ENCODE data around the gene MARK3.
A peak's percentile ranks its signal among the peaks of the same experiment; 100 is the strongest.
"Not testable (repeated sequence)": the region's sequence is repeated elsewhere in the genome, so short reads cannot be mapped to it uniquely, and the experiment has no call there.

MARK3 gene

DNA sequence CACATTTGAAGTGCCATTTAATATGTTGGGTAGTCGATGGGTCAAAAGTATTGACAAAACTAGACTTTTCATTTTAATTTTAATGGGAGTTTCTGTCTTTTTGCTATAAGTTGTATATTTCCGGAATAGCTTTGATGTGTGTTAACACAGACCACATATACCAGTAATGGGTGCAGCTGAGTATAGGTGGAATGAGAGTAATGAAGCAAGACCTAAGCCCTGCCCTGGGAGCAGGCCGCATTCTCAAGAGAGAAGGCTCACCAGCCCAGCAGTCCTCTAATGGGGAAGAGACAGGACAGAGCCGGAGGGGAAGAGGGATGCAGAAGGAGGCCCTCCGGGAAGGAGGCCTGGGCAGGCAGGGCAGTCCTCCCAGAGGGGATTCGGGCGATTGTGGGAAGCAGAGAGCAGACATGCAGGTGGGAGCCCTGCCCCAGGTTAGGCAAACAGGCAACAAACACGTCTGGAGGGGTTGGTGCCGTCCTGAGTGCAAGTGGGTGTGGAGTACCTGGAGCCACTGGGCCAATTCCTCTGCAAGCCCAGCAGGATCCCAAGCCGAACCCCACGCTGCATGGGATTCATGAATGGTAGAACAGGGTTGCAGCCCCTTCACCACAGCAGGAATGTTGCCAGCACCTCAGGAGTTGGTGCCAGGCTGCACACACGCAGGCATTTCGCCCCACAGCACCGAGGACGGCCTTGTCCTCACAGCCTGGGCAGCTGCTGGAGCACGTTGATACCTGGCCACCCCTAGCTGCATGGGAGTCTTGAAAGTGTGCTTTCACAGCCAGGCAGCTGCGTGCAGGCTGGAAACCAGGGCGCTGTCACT, 129.6 kb downstream of the MARK3 start:
- DNase-seq (ENCODE audit: low read depth): no peak

- no peak for DNase-seq (ENCODE audit: low read depth)
Measured at GRCh38 chr14:103516426-103517173, 131.4 kb downstream of the MARK3 start.

GRCh38 chr14:103517174-103517566, 132.0 kb downstream of the MARK3 start:
- DNase-seq (ENCODE audit: low read depth): no peak

- DNase-seq (ENCODE audit: low read depth): no peak
Measured at GRCh38 chr14:103517721-103518421, 132.7 kb downstream of the MARK3 start.

- DNase-seq (ENCODE audit: low read depth): peak; percentile 40
Measured at GRCh38 chr14:103518422-103519042, 133.3 kb downstream of the MARK3 start.

DNA sequence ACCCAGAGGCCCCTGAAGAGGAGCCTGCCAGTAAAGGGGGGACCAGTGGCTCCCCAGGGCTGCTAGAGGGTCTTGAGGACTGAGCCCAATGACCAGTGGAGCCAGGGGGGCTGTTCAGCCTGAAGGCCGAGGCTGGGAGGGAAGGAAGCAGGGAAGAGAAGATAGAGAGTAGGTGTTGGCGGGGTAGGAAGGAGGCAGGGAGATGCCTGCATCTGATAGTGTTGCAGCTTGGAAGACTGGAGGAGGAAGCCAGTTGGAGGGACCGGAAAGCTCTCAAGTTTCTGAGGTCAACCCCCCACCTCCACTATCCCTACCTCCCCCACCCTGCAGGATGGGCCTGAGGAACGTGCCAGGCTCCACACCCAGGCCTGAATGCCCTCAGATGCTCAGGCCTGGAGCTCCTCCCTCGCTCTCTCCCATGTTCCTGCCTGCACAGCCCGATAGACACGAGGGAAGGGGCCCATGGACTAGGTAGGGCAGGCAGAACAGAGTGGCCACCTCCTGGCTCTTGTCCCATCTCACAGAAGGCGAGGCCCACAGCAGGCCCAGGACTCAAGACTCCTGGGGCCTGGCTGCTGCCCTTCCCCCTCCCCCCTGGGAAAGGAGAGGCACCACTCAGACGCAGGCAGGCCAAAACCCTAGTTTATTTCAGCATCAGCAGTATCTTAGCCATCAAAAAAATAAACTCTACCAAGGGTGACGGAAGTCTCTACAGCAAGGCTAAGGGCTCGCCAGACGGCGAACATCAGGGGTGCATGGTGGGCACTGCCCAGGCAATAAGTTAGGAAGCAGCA, 134.0 kb downstream of the MARK3 start:
- no peak for DNase-seq (ENCODE audit: low read depth)

DNA sequence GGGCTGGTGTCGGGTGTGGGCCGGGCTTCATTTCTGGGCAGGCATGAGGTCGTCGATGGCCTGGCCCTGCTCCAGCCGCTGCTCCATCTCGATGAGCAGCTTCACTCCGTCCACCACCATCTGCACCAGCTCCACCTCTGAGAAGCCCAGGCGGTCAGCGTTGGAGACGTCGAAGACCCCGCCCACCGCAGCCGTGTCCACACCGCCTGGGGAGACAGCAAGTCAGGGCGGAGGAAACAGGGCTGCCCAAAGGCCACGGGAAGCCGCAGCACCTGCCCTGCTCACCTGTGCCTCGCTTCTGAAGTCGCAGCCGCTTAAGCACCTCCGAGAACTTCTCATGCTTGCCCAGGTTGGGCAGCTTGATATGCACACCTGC, 134.6 kb downstream of the MARK3 start:
- DNase-seq (ENCODE audit: low read depth): no peak

DNA sequence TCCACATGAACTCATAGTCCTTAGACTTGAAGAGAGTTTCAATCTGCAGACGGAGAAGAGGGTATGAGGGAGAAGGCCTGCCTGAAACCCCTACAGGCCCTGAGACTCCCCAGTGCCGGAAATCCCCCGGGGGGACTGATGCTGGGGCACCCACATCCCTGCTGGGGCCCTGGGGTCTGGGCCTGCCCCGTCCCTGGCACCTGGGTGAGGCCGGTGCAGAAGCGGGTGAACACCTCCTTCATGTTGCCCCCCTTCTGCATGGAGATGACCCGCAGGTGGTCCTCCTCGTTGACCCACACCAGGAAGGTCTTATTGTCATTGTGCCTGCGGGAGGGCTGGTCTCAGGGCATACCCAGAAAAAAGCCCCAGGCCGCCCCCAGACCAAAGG, 135.0 kb downstream of the MARK3 start:
- DNase-seq (ENCODE audit: low read depth): no peak

DNA sequence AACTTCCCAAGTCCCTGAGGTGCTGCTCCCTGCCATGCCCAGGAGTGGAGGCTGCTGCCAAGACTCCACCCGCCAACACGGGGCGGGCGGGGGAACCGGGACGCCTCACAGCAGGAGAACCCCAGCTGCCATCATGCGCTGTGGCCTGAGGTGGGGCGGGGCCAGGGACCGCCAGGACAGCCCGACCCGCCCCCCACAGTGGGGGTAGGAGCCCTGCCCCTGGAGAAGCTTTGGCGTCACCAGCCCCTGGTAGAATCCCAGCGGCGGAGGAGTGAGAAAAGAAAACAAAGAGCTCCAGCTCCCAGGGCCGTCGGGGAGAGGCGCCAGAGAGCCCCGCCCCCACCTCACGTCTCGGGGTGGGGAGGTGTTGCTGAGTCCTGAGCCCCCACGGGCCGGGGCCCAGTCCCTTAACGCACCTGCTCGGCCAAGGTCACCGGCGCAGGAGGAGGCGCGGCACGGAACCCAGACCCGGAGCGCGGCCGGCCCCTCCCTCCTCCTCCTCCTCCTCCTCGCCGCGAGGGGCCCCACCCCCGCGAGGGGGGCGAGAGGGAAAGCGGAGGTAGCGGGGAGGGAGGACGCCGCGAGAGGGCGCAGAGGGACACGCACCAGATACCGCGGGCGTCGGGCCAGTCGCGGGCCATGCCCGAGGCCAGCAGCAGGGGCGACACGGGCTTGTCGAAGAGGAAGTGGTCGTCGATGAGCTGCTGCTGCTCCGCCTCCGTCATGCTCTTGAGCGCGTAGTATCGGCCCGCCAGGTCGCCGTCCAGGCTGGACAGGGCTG, 135.6 kb downstream of the MARK3 start:
- peak; percentile 42 for DNase-seq (ENCODE audit: low read depth)

DNA sequence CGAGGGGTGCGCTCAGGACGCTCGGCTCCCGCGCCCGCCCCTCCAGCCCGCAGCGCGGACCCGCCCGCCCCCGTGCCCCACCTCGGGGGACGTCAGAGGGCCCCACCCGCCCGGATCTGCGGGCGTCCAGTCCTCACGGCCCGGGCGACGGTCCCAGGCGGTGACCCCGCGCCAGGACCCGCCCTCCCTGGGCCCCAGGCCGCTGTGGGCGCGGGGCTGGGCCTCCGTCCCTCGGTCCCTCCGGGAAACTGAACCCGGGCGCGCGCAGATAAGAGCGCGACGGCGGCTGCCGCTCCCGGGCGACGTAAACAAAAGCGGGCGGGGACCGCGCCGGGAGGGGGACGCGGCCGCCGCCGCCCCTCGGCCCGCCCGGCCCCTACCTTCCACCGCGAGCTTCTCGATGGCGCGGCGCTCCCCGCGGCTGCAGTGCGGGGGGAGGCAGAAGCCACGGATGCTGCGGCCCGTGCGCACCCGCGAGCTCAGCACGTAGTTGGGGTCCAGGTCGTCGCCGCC, 136.3 kb downstream of the MARK3 start:
- DNase-seq (ENCODE audit: low read depth): no peak

GRCh38 chr14:103521951-103522563, 136.8 kb downstream of the MARK3 start:
- no peak for DNase-seq (ENCODE audit: low read depth)

GRCh38 chr14:103522649-103523574, 137.7 kb downstream of the MARK3 start, which contains the start of gene CKB:
TSS of gene CKB (minus strand) at chr14:103522830. CDS start at chr14:103522493, 337 bp downstream.
- DNase-seq (ENCODE audit: low read depth): no peak

GRCh38 chr14:103523575-103523954, 138.3 kb downstream of the MARK3 start:
- no peak for DNase-seq (ENCODE audit: low read depth)

GRCh38 chr14:103524002-103524935, 139.1 kb downstream of the MARK3 start:
- DNase-seq (ENCODE audit: low read depth): no peak

GRCh38 chr14:103525430-103526246, 140.4 kb downstream of the MARK3 start:
- not testable (repeated sequence) for DNase-seq (ENCODE audit: low read depth)

DNA sequence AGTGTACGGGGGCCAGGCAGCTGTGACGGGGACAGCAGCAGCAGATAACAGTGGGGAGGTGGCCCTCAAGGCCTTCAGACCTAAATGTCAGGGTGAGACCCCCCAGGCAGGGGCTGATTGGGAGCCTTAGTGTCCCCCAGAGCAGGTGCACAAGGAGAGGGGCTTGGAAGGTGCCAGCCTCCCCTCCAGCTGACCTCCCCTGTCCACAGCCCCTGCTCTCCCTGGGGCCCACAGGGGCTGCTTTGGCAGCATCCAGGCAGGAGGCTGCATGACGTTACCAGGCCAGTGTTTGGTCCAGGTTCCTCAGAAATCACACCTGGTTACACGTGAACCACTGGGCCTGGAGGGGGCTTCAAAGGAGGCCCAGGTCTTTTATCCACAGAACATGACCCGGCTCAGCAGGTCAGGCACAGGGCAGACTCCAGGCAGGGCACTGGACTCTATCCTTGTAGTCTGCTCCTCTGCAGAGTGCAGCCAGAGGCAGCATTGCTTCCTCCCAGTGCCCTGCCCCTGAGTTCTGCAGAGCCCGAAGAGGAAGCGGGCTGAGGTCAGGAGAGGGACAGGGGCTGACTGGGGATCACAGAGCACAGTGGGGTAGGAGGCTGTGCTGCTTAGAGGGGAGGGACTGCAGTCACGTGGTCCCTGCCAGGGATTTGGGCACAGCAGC, 141.2 kb downstream of the MARK3 start:
- DNase-seq (ENCODE audit: low read depth): no peak

All from activated gamma-delta T cell treated with anti-CD3 and anti-CD28 coated beads, Interleukin-2, amount 50 U/mL, for 16 hours (primary cell).